NCI-H2107 treated with DMSO at 0.1 percent for 48 hours (cell line): Measurements from ENCODE around the gene SCGB2A2.
A peak's percentile ranks its signal among the peaks of the same experiment; 100 is the strongest.

Experiments
- DNase-seq: peaks from one replicate; lab custom pipeline; 2025; ENCODE audit not compliant: unreplicated experiment; lab: John Stamatoyannopoulos, UW

SCGB2A2 gene

DNA sequence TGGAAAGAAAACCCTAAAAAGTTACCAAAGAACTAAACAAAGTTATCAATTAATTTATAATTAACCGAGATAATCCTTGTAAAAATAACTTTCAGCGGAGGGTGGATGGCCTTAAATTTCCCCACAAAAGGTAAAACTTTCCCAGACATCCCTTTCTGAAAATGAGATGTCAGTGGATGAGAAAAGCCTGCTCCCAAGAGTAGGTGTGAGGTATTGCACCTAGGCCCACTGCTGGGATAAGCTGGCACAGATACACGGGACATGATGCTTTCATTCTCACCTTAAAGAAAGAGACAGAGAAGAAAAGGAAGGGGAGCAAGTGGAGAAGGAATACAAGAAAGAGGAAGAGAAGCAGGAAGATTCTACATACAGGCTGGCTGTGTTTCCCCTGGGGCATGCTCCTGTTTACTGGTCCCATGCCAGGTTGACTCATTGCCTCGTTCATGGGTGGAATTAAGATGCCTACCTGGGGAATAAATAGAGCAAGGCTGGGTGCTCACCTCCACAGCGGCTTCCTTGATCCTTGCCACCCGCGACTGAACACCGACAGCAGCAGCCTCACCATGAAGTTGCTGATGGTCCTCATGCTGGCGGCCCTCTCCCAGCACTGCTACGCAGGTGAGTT lies at the start of gene SCGB2A2:
TSS of gene SCGB2A2 (plus strand) at position 505 of the 625 bp plus-strand sequence. CDS start at position 564, 59 bp downstream.
- DNase-seq = peak; percentile 1

DNA sequence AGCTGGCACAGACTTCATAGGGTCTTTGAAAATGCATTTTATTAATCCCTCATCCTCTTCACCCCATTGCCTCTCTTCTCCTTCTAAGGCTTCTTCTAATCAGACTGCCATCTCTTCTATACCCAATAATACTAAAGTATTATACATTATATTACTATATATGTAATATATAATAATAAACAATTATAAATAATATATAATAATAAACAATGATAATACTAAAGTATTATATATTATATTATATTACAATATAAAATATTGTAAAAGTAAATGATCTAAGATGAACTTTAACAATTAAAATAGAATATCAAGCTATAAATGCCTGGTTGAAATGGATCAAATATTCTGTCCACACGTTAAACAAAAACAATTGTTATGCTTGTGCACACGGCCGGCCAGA lies 48.5 kb upstream of the SCGB2A2 start:
- no peak for DNase-seq

DNA sequence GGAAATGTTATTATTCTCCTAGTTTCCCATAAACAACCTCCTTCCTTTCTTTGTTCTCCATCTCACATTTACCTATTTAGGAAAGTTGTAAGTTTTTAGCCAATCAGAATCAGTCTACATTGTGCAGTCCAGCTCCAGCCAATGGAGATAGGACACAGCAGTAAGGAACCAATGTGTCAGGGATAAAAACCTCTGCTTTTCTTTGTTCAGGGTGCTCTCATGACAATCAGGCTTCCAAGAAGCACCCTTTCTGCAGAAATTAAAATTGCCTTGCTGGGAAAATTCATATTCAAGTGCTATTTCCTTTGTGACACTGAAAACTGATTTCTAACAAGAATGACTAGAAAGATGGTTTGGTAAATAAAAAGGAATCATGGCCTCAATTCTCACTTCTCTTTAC lies 46.9 kb upstream of the SCGB2A2 start:
- DNase-seq = no peak

DNA sequence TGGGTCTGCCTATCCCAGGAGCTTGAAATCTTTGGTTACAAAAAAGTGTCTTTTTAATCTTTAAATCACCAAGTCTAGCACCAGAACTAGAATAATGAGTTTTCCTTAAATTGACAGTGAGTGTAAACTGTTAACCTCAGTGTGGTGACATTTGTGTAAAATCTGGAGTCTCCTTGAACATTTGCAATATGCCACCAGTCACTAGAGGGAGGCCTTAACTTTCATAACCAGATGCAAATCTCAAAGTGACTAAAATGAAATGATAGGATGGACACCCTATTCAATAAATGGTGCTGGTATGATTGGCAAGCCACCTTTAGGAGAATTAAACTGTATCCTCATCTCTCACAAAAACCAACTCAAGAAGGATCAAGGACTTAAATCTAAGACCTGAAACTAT lies 36.2 kb upstream of the SCGB2A2 start:
- peak; percentile 21 for DNase-seq

DNA sequence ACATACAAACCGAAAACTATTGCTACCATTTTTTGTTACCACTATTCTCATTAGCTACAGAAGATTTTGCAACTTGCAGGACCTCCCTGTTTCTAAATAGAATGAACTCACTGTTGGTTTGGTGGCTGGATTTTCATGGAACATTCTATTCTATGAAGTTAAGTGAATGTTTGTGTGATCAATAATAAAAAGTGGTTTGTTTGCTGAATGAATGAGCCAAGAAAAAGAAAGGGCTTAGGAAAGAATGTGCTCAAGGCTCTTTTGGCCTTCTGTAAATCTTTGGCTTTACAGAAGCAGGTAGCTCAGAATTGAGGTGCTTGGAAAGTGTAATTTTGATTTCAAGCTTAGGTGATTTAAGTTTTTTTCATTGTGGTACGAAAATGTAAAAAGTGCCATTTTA lies 33.8 kb upstream of the SCGB2A2 start:
- DNase-seq = no peak

DNA sequence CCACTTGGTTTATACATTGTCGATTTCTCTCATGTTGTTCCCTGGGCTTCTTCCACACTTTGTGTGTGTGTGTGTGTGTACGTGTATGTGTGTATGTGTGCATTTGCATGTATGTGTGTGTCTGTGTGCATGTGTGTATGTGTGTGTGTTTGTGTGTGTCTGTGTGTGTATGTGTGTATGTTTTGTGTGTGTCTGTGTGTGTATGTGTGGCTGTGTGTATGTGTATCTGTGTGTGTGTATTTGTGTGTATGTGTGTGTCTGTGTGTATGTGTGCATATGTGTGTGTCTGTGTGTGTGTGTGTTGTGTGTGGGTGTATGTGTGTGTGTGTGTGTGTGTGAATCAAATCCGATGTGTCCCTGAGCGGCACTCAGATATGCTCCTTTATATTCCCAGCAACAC lies 32.5 kb upstream of the SCGB2A2 start:
- no peak for DNase-seq

DNA sequence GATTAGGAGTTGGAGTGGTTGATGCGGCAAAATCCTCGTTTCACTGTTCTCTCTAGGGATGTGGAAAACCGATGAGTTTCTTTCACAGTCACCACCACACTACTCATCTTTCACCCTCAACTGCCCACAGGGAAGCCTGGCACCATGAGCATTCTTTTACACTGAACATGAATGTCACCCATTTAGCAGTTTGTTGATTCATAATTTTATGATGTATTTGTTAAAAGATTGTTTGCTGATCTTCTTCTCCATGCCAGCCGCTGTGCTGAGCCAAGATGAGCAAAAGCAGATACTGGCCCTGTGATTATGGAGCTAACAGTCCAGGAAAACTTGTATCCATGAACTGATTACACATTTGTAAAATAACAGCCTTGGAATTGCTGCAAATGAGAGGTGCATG lies 31.8 kb upstream of the SCGB2A2 start:
- DNase-seq = no peak

DNA sequence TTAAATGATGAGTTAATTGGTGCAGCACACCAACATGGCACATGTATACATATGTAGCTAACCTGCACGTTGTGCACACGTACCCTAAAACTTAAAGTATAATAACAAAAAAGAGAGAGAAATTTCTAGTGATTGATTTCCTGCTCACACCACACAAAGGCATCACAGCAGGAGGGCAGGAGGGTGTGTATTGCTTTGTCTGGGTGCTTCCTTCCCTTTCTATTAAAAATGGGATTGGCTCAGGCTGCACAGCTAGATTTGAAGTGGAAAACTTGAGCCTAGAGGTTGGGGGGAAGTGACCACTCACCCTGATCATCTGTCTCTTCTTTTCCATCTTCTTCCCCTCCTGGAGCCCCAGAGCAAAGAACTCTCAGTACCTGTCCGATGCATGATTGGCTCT lies 28.9 kb upstream of the SCGB2A2 start:
- no peak for DNase-seq

DNA sequence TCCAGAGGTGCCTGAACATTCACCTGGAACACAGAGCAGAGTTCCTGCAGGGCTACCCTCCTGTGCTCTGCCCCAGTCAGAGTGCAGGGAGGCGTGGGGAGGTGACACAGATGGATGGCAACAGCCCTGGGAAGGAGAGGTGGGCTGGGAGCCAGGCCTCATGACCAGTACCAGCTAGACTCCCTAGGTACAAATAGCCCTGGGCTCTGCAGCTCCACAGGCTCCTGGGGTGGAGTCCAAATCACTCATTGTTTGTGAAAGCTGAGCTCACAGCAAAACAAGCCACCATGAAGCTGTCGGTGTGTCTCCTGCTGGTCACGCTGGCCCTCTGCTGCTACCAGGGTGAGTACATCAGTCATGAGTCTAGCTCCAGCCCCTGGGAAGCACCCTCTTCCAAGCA lies 27.9 kb upstream of the SCGB2A2 start, which contains the start of gene SCGB1D2:
TSS of gene SCGB1D2 (plus strand) at position 219 of the 400 bp plus-strand sequence. CDS start at position 288, 69 bp downstream.
- peak; percentile 93 for DNase-seq

DNA sequence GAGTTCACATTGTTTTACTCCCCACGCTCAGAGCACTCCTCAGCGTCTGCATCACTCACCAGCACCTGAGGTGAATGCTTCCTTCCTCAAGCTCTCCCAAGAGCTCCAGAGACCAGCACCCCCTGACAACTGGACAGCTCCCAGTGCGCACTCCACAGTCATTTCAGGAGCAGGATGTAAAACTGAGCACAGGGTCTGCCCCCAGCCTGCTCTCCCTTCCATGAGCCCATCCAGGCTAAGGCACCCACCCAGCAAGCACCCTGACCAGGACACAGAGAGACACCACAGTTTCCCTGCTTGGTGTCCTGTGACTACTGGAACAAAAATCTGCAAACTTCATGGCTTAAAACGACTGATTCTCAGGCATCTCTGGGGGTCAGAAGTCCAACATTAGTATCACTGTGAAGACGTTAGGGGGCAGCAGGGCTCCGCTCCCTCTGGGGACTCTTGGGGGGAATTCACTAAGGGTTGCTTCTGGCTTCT lies 24.6 kb upstream of the SCGB2A2 start:
- DNase-seq = no peak

DNA sequence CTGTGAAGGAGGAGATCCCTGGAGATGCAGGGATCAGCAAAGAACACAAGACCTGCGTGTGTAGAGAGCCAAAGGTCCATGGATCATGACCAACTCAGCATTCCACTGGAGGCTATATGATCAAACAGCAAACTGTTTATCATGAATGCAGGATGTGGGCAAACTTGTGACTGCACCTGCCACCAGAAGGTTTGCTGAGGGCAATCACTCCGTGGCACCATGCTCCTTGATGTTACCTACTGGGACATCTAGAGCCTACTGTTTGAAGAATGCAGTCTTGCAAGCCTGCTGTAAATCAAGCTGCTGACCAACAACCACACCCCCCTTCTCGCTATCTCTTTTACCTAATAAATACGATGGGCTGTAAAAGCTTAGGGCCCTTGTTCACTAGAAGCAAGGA lies 18.3 kb upstream of the SCGB2A2 start:
- no peak for DNase-seq

DNA sequence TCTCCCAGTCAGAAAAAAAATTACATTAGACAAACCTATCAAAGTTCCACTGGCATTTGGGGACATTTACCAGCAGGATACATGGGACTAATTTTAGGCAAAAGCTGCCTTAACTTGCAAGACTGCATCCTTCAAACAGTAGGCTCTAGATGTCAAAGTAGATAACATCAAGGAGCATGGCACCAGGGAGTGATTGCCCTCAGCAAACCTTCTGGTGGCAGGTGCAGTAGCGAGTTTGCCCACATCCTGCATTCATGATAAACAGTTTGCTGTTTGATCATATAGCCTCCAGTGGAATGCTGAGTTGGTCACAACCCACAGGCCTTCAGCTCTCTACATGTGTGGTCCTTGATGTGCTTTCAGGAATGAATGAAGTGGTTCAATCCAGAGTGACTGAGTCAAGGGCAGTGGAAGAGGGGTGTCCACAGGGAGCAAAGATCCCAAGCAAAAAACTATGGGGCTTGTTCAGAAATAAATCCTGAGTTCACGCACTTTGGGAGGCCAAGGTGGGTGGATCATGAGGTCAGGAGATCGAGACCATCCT lies 15.9 kb upstream of the SCGB2A2 start:
- DNase-seq = no peak

DNA sequence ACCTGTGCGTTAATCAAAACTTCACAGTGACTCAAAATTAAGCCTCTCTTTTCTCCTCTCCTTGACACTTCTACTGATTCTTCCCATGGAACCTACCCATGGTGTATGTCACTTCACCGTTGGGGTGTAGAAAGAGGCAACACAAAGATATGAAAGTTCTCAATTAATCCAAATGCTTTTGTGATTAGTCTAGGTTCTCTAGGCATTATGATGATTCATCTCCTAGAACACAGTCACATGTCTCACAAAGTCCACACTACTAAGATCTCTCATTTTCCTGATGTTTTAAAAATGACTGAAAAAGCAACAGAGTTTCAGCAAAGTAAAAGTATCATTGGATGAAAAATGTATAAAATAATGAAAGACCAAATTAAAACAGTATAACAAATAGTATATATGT lies 13.7 kb upstream of the SCGB2A2 start:
- DNase-seq = no peak

DNA sequence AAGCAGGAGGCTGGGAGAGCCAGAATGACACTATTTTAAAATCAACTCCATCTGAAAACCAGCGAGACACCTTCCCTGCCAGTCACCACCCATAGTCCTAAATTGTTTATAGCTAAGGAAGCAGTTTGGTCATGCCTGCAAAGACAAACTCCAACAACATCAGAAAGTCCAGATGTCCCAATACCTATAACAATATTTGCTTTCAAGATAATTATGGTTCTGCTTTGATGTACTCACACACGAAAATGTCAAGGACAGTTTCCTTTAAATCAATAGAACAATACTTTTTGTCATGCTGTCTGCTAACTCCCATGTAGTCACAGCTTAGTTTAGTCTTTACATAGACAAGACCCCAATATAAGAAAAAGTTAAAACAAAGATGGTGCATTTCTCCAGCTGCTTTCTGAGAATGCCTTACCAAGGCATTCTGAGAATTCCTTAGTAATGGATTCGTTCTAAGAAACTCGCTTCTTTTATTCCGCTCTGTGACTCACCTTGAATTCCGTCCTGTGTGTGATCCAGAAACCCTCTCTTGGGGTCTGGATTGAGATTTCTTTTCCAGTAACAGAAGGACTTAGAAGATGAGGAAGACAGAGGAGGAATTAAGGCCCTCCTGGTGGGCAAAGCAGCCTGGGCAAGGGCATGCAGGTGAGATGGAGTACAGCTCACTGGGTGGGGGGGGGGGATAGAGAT lies 9.6 kb upstream of the SCGB2A2 start:
- no peak for DNase-seq

DNA sequence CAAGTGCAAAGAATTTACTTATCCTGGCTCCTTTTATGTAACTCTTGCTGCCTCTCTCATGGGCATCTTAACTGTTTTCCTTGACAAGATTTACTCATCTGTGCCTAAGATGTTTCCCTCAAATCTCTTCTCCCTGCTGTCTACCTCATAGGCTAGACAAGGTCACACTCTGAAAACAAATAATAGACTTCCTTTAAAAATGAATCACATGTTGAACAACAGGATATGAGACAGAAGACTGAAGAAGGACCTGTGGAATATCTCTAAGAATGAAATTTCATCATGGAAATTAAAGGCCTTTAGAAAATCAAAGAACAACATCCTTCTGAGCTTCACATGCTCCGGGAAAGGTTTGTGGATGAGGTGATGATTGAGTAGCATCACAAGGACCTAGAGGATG lies 6.0 kb upstream of the SCGB2A2 start:
- DNase-seq = no peak

DNA sequence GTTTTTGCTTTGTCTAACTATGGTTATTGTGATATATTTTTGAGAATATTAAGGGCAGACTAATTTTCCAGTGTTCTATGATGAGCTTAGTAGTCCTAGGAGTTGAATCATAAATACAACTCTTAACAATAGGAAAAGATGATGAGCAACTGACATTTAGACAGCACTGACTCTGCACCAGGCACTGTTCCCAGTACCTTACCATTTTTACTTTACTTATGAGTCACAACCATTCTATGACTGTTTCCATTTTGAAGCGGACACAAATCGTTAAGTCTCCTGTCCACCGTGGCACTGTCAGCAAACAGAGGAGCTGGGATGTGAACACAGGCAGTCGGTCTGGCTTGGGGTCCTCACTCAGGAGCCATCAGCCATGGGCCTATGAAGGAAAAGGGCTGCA lies 3.4 kb upstream of the SCGB2A2 start:
- no peak for DNase-seq

DNA sequence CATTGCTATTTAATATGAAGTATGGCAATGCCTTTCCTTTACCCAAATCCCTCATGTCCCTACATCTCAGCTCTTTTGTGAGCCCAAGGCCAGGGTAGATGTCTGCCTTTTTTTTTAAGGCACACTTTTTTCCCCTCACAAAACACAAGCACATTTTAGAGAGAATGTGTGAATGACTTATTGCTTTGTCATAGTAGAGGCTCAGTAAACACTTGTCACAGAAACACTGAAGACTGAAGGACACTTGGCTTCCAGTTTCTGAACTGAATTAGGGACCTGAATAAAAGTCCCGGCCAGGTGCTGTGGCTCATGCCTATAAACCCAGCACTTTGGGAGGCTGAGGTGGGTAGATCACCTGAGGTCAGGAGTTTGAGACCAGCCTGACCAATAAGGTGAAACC lies 2.9 kb upstream of the SCGB2A2 start:
- no peak for DNase-seq

DNA sequence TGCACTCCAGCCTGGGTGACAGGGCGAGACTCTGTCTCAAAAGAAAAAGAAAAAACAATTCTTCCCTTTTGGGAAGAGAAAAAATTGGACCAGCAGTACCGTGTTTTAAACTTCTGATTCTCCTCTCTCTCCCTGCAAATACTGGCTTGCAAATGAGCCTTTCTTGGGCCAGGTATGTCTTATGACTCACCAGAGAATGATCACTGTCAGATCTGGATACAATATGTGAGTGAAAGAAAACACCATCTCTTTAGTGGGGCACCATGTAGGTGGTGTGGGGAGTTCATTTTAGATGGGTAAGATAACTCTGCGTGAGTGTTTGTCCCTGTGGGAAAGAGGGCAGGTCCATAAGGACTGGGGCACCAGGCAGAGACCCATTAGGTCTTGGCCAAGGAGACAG lies 2.4 kb upstream of the SCGB2A2 start:
- DNase-seq = no peak

DNA sequence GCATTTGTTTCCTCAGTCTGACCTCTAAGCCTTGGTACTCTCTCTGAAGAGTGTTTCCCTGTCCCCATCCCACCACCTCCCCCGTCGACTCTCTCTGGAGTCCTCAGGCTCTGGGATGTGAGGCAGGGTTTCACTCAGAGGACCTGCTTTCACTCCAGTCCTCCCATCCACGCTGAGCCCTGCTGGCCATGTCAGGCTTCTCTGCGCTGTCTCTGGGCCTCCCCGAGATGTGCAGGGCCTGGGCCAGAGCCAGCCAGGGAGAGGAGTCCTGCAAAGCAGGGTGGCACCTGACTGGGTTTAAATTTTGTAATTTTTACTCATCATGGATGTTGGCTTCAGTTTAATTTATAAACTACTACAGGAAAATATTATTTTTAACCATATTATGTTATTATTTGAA lies 3.3 kb downstream of the SCGB2A2 start:
- no peak for DNase-seq

DNA sequence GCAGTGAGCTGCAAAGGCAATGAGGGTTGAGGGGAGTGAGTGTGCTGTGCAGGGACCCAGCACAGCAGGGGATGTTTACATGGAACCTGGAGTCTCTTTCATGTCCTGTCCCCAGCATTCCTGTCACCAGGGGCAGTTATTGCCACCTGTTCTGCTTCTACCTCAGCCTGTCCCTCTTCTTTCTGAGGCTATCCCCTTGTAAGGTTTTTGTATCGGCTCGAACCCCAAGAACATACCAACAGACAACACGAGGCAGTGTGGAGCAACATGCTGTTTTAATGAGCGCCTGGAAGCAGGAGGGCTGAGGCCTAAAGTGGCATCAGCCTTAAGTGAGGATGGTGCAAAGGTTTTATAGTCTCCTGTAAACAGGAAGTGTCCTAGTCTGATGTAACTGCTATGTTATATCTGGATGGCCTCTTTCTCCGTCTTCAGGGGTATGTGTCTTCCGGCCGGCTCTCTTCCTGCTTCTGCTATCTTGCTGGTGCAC lies 3.9 kb downstream of the SCGB2A2 start:
- DNase-seq = no peak

DNA sequence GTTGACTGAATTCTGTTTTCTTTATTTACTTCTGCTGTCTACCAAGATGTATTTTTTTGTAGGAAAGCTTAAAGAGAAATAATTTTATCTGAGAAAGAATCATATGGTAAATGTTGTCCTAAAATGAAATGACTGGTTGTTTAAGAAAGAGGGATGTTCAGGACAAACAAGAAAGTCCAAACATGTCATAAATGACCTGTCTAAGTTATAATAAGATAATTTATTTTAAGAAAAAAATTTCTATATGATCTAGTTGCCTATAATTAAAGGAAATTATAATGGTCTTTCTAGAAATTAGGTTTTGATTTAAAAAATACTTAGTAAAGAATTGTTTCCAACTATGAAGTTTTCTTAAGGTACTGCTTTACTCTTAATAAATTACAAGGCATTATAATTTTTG lies 10.5 kb downstream of the SCGB2A2 start:
- no peak for DNase-seq

DNA sequence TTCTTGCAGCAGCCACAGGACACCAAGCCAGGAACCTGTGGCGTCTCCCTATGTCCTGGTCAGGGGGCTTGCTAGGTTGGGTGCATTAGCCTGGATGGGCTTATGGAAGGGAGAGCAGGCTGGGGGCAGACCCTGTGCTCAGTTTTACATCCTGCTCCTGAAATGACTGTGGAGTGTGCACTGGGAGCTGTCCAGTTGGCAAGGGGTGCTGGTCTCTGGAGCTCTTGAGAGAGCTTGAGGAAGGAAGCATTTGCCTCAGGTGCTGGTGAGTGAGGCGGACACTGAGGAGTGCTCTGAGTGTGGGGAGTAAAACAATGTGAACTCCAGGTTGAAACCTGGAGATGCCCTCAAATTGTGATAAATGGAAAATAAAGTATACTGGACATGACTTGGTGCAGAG lies 25.5 kb downstream of the SCGB2A2 start:
- no peak for DNase-seq
